HepG2 (cell line): Measurements from ENCODE around the gene TCERG1L. TPM values are rescaled to one million over a fixed set of nuclear protein-coding genes. Genes with fewer than 3 reads are reported as not detected.

Source experiments
- ATAC-seq: fragments of 200-7000 bp; cut with Tn5 transposase; 3 replicates; pipeline ENCODE4 v1.9.1; 2020; ENCODE audit warnings: mild to moderate bottlenecking, moderate library complexity
- BruUV-seq: library from RNA; stranded (reverse); fragments of 400-500 nt; replicated peaks from 2 replicates; lab custom pipeline; 2021; lab: Mats Ljungman, UMichigan
- CTCF ChIA-PET: fragments of 300-600 bp; formaldehyde crosslinking; extraction: SDS; loops from one replicate; lab custom pipeline; 2021; ENCODE audit warnings: low total read pairs, inconsistent platforms, low intra/inter-chr PET ratio; lab: Yijun Ruan, JAX
- POLR2A ChIA-PET: fragments of 350-600 bp; sonication (Branson Sonifier 250); formaldehyde crosslinking; loops from one replicate; lab custom pipeline; 2020; ENCODE audit warnings: antibody characterized with exemption, inconsistent platforms; lab: Yijun Ruan, JAX
- DNase-seq: peaks from one replicate; pipeline ENCODE4 v3.0.0-alpha.2; 2015; ENCODE audit warnings: low spot score
- FAIRE-seq: peaks from 3 replicates; lab custom pipeline; 2011; peaks lifted over from hg19 to GRCh38; lab: Jason Lieb, UNC
- H2AFZ ChIP-seq: one replicate; pipeline ENCODE4 v1.6.1; 2011; ENCODE audit warnings: low read length, inconsistent platforms
- H3K27ac ChIP-seq: fragments of 300-600 bp; 3 replicates; pipeline ENCODE4 v1.8.0; 2011; ENCODE audit warnings: mixed run types, mild to moderate bottlenecking, mixed read lengths, low read length, inconsistent platforms; ENCODE audit not compliant: insufficient read depth; ENCODE audit errors: extremely low read length
- H3K27me3 ChIP-seq, 2 experiments: fragments of 200-600 bp in 1 of 2; 2 replicates in 1 of 2; 3 replicates in 1 of 2; pipeline versions ENCODE4 v1.6.0 to v1.8.0; 2011; ENCODE audit warnings: low read length in 2 of 2, mild to moderate bottlenecking in 2 of 2, moderate library complexity in 2 of 2, inconsistent platforms in 1 of 2; ENCODE audit not compliant: insufficient read depth in 2 of 2, control insufficient read depth in 1 of 2
- H3K36me3 ChIP-seq, 2 experiments: fragments of 200-600 bp in 1 of 2; replicated peaks in 1 of 2; 2 replicates in 1 of 2; 3 replicates in 1 of 2; pipeline versions ENCODE4 v1.5.1 to v1.8.0; 2011; ENCODE audit warnings: low read length in 2 of 2, inconsistent platforms in 1 of 2; ENCODE audit not compliant: insufficient read depth in 2 of 2, control insufficient read depth in 1 of 2
- H3K4me1 ChIP-seq: 2 replicates; pipeline ENCODE4 v1.5.1; 2012; ENCODE audit warnings: low read length, inconsistent platforms; ENCODE audit not compliant: insufficient read depth
- H3K4me2 ChIP-seq: 2 replicates; pipeline ENCODE4 v1.6.0; 2011; ENCODE audit warnings: low read depth, low read length, inconsistent platforms
- H3K4me3 ChIP-seq, 3 experiments: fragments of 200-600 bp in 1 of 3; sonication (generic), shearing (Covaris generic) in 1 of 3; replicated peaks in 1 of 3; 2 replicates each; pipeline ENCODE4 v1.5.1; 2011 to 2016; ENCODE audit warnings: low read length in 3 of 3, inconsistent platforms in 2 of 3, low read depth in 2 of 3, mild to moderate bottlenecking in 2 of 3, control low read depth in 1 of 3, mixed read lengths in 1 of 3; ENCODE audit not compliant: insufficient read depth in 1 of 3
- H3K79me2 ChIP-seq: one replicate; pipeline ENCODE4 v1.6.1; 2011; ENCODE audit warnings: low read length, inconsistent platforms; ENCODE audit not compliant: insufficient read depth
- H3K9ac ChIP-seq: 2 replicates; pipeline ENCODE4 v1.6.0; 2011; ENCODE audit warnings: mild to moderate bottlenecking, low read depth, low read length, inconsistent platforms; ENCODE audit not compliant: insufficient read depth
- H3K9me3 ChIP-seq: 2 replicates; pipeline ENCODE4 v1.5.1; 2012; ENCODE audit warnings: mild to moderate bottlenecking, low read length
- H4K20me1 ChIP-seq: 2 replicates; pipeline ENCODE4 v1.6.0; 2011; ENCODE audit warnings: inconsistent platforms, mild to moderate bottlenecking, low read length, moderate library complexity; ENCODE audit not compliant: insufficient read depth
- ATF7 ChIP-seq, 2 experiments: fragments of 450-650 bp in 1 of 2; sonication (generic) in 1 of 2; formaldehyde crosslinking in 1 of 2; IDR thresholded peaks; 2 replicates each; pipeline versions ENCODE4 v1.4.0 to v1.6.1; 2016 to 2020; ENCODE audit warnings: antibody characterized with exemption in 1 of 2, mild to moderate bottlenecking in 1 of 2, missing genetic modification reagents in 1 of 2
- KDM4B ChIP-seq: sonication (generic); formaldehyde crosslinking; IDR thresholded peaks from 2 replicates; pipeline ENCODE4 v1.4.0; 2020; ENCODE audit warnings: missing genetic modification reagents
- MLXIP ChIP-seq: sonication (generic); formaldehyde crosslinking; IDR thresholded peaks from 2 replicates; pipeline ENCODE4 v1.9.0; 2021; ENCODE audit warnings: missing genetic modification reagents, borderline replicate concordance
- MTERF4 ChIP-seq: sonication (generic); formaldehyde crosslinking; IDR thresholded peaks from 2 replicates; pipeline ENCODE4 v1.8.0; 2023; ENCODE audit warnings: mild to moderate bottlenecking, missing genetic modification reagents
- TEAD3 ChIP-seq: optimal IDR thresholded peaks from 2 replicates; pipeline ENCODE3; 2016; ENCODE audit warnings: borderline replicate concordance
- ZBED4 ChIP-seq: sonication (generic); formaldehyde crosslinking; IDR thresholded peaks from 2 replicates; pipeline ENCODE4 v1.4.0; 2020; ENCODE audit warnings: missing genetic modification reagents, borderline replicate concordance
- ZNF34 ChIP-seq: sonication (generic); formaldehyde crosslinking; IDR thresholded peaks from 2 replicates; pipeline ENCODE4 v1.4.0; 2020; ENCODE audit warnings: mild to moderate bottlenecking, missing genetic modification reagents, borderline replicate concordance
- ZNF557 ChIP-seq: sonication (generic); formaldehyde crosslinking; IDR thresholded peaks from 2 replicates; pipeline ENCODE4 v1.4.0; 2020; ENCODE audit warnings: missing genetic modification reagents
- ZNF609 ChIP-seq: sonication (generic); formaldehyde crosslinking; IDR thresholded peaks from 2 replicates; pipeline ENCODE4 v1.4.0; 2020; ENCODE audit warnings: mild to moderate bottlenecking, missing genetic modification reagents, borderline replicate concordance
- WGBS: methylation state at CpG from one replicate; pipeline ENCODE4 v1.1.6; 2017; ENCODE audit warnings: low lambda C conversion rate; 5-methylcytosine and 5-hydroxymethylcytosine counted together
- in situ Hi-C: cut with HindIII; loops from 2 replicates; pipeline ENCODE4 v1.10.0; 2017; ENCODE audit warnings: low pct_unique_long_range_greater_than_20kb; ENCODE audit not compliant: extremely low pct_ligation_motif_present
- intact Hi-C: fragments of 100-400 bp; cut with micrococcal nuclease; formaldehyde crosslinking; loops from one replicate; pipeline ENCODE4 v1.10.0; 2022; ENCODE audit not compliant: unreplicated experiment
- polyA plus RNA-seq, 8 experiments: library from polyadenylated mRNA; depleted of rRNA in 3 of 8; stranded (reverse) in 7 of 8; unstranded in 1 of 8; fragments of >200 nt; fragmentation: Illumina TruSeq in 4 of 8; extraction: Trizol in 4 of 8; gene quantifications; 2 replicates each; pipeline versions ENCODE4 v1.2.1 to v1.2.3, GENCODE V29; 2011 to 2016; ENCODE audit warnings: low read depth in 4 of 8, missing spikeins in 1 of 8, mixed read lengths in 1 of 8; ENCODE audit not compliant: insufficient read depth in 1 of 8
- total RNA-seq, 5 experiments: library from RNA; depleted of rRNA; stranded (reverse); fragments of >200 nt; fragmentation: Illumina TruSeq; extraction: Trizol; gene quantifications; 2 replicates each; pipeline ENCODE4 v1.2.3, GENCODE V29; 2016; ENCODE audit warnings: low read depth in 1 of 5

TCERG1L gene
- total and polyA plus RNA-seq, 2 of the 13 experiments (the other 11 are each of a cell fraction or from before 2014, with no cell fraction given) = not detected

GRCh38 chr10:131218811-131219583 is 92.5 kb downstream of the TCERG1L start:
- intact Hi-C loops = no loop called here
- no peak overlapping the region for H3K9ac ChIP-seq
- H3K27ac ChIP-seq = no peak overlapping the region
- H2AFZ ChIP-seq = no peak overlapping the region
- H3K79me2 ChIP-seq = no peaks in the 10 kb centered on the region
- H4K20me1 ChIP-seq = no peaks in the 10 kb centered on the region
- no peak for ATAC-seq
- H3K4me1 ChIP-seq = no peaks in the 10 kb centered on the region
- H3K4me2 ChIP-seq = no peak overlapping the region
- no peak for DNase-seq
- BruUV-seq = no TSS peak
- POLR2A ChIA-PET = no interaction called here
- no CpG with 5 or more reads among the region's 17 CpGs for WGBS
- TF ChIP-seq MTERF4 (no peak), KDM4B (CRISPR knock-in tag) (no peak), ZBED4 (CRISPR knock-in tag) (no peak), ATF7 (IDR thresholded peaks at IDR 0.05) (no peak), ATF7 (CRISPR knock-in tag; IDR thresholded peaks at IDR 0.05) (no peak), MLXIP (no peak), ZNF34 (CRISPR knock-in tag) (no peak), ZNF609 (CRISPR knock-in tag) (no peak), TEAD3 (CRISPR knock-in tag) (no peak), ZNF557 (CRISPR knock-in tag) (no peak)
- peaks cover 9 to 67% of the 10 kb centered on the region in 2 experiments; a peak in 4 of 5 replicates for H3K27me3 ChIP-seq
- H3K36me3 ChIP-seq = no peaks in the 10 kb centered on the region
- CTCF ChIA-PET = no interaction called here
- no peak for FAIRE-seq
- no peaks in the 10 kb centered on the region for H3K9me3 ChIP-seq
- in situ Hi-C loops = no loop called here
- no peak overlapping the region for H3K4me3 ChIP-seq
